ENCODE results near the gene PLCL2. TPM values are rescaled to one million over a fixed set of nuclear protein-coding genes. Genes with fewer than 3 reads are reported as not detected.

PLCL2 gene
- total and polyA plus RNA-seq, 4 donors: 1.5 to 16.5 (median 9.4) TPM

- no peak overlapping the region for H3K27ac ChIP-seq (ENCODE audit: low read depth in 1 of 2, low read length in 2 of 2)
- WGBS: 93% methylated on average over 3 of the region's 3 CpGs
Measured at GRCh38 chr3:17061005-17061404, 176.2 kb downstream of the PLCL2 start.

DNA sequence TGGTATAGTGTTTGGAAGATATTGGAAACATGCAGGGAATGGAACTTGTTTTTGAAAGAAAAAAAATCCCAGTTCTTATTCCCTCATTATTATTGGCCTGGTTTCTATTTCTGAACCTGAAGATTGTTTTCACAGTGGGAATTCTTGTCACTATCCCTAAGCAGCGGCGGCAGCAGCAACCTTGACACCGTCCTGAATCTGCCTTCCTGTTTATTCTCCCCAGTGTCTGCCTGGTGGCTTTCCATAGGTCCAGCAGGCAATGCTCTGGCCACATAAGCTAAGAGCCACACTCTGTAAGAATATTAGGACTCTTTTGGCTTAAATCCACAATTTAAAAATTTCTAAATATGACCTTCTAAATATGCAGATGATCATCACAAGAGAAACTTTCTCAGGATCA lies 178.0 kb downstream of the PLCL2 start:
- Histone ChIP-seq H3K27me3 (ENCODE audit: control insufficient read depth in 4 of 4, insufficient read depth in 4 of 4, low read length in 3 of 4) (no peaks in the 10 kb centered on the region), H3K4me3 (ENCODE audit: low read depth in 1 of 3, low read length in 3 of 3) (no peak overlapping the region), H3K4me1 (ENCODE audit: control insufficient read depth in 4 of 4, insufficient read depth in 4 of 4, low read length in 3 of 4) (no peaks in the 10 kb centered on the region), H3K9ac (ENCODE audit: low read depth in 1 of 2, low read length in 2 of 2) (no peak overlapping the region), H3K9me3 (ENCODE audit: control insufficient read depth in 4 of 4, low read length in 3 of 4) (peaks cover 0 to 1% (median 0%) of the 10 kb centered on the region in 4 donors), H3K36me3 (ENCODE audit: control insufficient read depth in 4 of 4, insufficient read depth in 3 of 4, low read depth in 1 of 4, low read length in 3 of 4) (peaks cover 0 to 4% (median 1%) of the 10 kb centered on the region in 4 donors), H3K27ac (ENCODE audit: low read depth in 1 of 2, low read length in 2 of 2) (no peak overlapping the region)
- 80% methylated on average over 3 of the region's 3 CpGs for WGBS
- no peak for DNase-seq (ENCODE audit: low spot score)
- TF ChIP-seq, protein P1, sequence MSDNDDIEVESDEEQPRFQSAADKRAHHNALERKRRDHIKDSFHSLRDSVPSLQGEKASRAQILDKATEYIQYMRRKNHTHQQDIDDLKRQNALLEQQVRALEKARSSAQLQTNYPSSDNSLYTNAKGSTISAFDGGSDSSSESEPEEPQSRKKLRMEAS (IDR thresholded peaks at IDR 0.05): no peak
- TF ChIP-seq FOXA2 (IDR thresholded peaks at IDR 0.05): no peak
- TF ChIP-seq RAD21 (IDR thresholded peaks at IDR 0.05): no peak
- no peak for TF ChIP-seq YY1 (IDR thresholded peaks at IDR 0.05)
- no peak for TF ChIP-seq NR2F2 (IDR thresholded peaks at IDR 0.05)
- no peak for TF ChIP-seq GABPA (IDR thresholded peaks at IDR 0.05 in 1 of 2, conservative IDR thresholded peaks at IDR 0.05 in 1 of 2)
- no peak for TF ChIP-seq TAF1 (conservative IDR thresholded peaks at IDR 0.05)
- TF ChIP-seq, protein P2, sequence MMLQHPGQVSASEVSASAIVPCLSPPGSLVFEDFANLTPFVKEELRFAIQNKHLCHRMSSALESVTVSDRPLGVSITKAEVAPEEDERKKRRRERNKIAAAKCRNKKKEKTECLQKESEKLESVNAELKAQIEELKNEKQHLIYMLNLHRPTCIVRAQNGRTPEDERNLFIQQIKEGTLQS (IDR thresholded peaks at IDR 0.05): no peak
- no peak for TF ChIP-seq HNF4A (conservative IDR thresholded peaks at IDR 0.05)
- TF ChIP-seq, protein P3, sequence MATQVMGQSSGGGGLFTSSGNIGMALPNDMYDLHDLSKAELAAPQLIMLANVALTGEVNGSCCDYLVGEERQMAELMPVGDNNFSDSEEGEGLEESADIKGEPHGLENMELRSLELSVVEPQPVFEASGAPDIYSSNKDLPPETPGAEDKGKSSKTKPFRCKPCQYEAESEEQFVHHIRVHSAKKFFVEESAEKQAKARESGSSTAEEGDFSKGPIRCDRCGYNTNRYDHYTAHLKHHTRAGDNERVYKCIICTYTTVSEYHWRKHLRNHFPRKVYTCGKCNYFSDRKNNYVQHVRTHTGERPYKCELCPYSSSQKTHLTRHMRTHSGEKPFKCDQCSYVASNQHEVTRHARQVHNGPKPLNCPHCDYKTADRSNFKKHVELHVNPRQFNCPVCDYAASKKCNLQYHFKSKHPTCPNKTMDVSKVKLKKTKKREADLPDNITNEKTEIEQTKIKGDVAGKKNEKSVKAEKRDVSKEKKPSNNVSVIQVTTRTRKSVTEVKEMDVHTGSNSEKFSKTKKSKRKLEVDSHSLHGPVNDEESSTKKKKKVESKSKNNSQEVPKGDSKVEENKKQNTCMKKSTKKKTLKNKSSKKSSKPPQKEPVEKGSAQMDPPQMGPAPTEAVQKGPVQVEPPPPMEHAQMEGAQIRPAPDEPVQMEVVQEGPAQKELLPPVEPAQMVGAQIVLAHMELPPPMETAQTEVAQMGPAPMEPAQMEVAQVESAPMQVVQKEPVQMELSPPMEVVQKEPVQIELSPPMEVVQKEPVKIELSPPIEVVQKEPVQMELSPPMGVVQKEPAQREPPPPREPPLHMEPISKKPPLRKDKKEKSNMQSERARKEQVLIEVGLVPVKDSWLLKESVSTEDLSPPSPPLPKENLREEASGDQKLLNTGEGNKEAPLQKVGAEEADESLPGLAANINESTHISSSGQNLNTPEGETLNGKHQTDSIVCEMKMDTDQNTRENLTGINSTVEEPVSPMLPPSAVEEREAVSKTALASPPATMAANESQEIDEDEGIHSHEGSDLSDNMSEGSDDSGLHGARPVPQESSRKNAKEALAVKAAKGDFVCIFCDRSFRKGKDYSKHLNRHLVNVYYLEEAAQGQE (IDR thresholded peaks at IDR 0.05): no peak
- TF ChIP-seq, protein P4, sequence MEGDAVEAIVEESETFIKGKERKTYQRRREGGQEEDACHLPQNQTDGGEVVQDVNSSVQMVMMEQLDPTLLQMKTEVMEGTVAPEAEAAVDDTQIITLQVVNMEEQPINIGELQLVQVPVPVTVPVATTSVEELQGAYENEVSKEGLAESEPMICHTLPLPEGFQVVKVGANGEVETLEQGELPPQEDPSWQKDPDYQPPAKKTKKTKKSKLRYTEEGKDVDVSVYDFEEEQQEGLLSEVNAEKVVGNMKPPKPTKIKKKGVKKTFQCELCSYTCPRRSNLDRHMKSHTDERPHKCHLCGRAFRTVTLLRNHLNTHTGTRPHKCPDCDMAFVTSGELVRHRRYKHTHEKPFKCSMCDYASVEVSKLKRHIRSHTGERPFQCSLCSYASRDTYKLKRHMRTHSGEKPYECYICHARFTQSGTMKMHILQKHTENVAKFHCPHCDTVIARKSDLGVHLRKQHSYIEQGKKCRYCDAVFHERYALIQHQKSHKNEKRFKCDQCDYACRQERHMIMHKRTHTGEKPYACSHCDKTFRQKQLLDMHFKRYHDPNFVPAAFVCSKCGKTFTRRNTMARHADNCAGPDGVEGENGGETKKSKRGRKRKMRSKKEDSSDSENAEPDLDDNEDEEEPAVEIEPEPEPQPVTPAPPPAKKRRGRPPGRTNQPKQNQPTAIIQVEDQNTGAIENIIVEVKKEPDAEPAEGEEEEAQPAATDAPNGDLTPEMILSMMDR (IDR thresholded peaks at IDR 0.05; ENCODE audit: low read depth, low read length, missing input control): no peak
- no peak for TF ChIP-seq FOXA1 (IDR thresholded peaks at IDR 0.05)
- no peak for TF ChIP-seq SP1 (IDR thresholded peaks at IDR 0.05)
- TF ChIP-seq RXRA (IDR thresholded peaks at IDR 0.05): no peak
- TF ChIP-seq ZBTB33 (IDR thresholded peaks at IDR 0.05): no peak
- TF ChIP-seq HNF4G (IDR thresholded peaks at IDR 0.05): no peak
- no peak for TF ChIP-seq JUND (IDR thresholded peaks at IDR 0.05)
- no peak for TF ChIP-seq EGR1 (IDR thresholded peaks at IDR 0.05; ENCODE audit: low read depth in 2 of 2)

More at GRCh38 chr3:17061005-17061404, 176.2 kb downstream of the PLCL2 start:
- Histone ChIP-seq H3K9me3 (ENCODE audit: control insufficient read depth in 4 of 4, low read length in 3 of 4) (peaks cover 0 to 1% (median 0%) of the 10 kb centered on the region in 4 donors), H3K9ac (ENCODE audit: low read depth in 1 of 2, low read length in 2 of 2) (no peak overlapping the region), H3K4me1 (ENCODE audit: control insufficient read depth in 4 of 4, insufficient read depth in 4 of 4, low read length in 3 of 4) (no peaks in the 10 kb centered on the region), H3K27me3 (ENCODE audit: control insufficient read depth in 4 of 4, insufficient read depth in 4 of 4, low read length in 3 of 4) (no peaks in the 10 kb centered on the region), H3K36me3 (ENCODE audit: control insufficient read depth in 4 of 4, insufficient read depth in 3 of 4, low read depth in 1 of 4, low read length in 3 of 4) (peaks cover 0 to 4% (median 0%) of the 10 kb centered on the region in 4 donors), H3K4me3 (ENCODE audit: low read depth in 1 of 3, low read length in 3 of 3) (no peak overlapping the region)
- no peak for DNase-seq (ENCODE audit: low spot score)
- TF ChIP-seq, protein P3 (IDR thresholded peaks at IDR 0.05): no peak
- TF ChIP-seq FOXA2 (IDR thresholded peaks at IDR 0.05): no peak
- no peak for TF ChIP-seq EGR1 (IDR thresholded peaks at IDR 0.05; ENCODE audit: low read depth in 2 of 2)
- no peak for TF ChIP-seq YY1 (IDR thresholded peaks at IDR 0.05)
- TF ChIP-seq, protein P2 (IDR thresholded peaks at IDR 0.05): no peak
- no peak for TF ChIP-seq RXRA (IDR thresholded peaks at IDR 0.05)
